Neural progenitor cell (in vitro differentiated cells): ENCODE data around the gene PDGFD. TPM values are rescaled to one million over a fixed set of nuclear protein-coding genes. Genes with fewer than 3 reads are reported as not detected.

Experiments
- DNase-seq: peaks from one replicate; pipeline ENCODE4 v3.0.0-alpha.2; 2016; ENCODE audit warnings: low spot score
- H2AFZ ChIP-seq: fragments of 200-600 bp; sonication (generic); replicated peaks from 2 replicates; pipeline ENCODE4 v1.6.1; 2016; ENCODE audit warnings: antibody characterized with exemption
- H3F3A ChIP-seq: fragments of 200-600 bp; sonication (generic); 2 replicates; pipeline ENCODE4 v1.6.1; 2016; ENCODE audit warnings: antibody characterized with exemption, low read depth
- H3K27ac ChIP-seq: fragments of 200-600 bp; sonication (generic); 2 replicates; pipeline ENCODE4 v1.5.1; 2016; ENCODE audit warnings: mild to moderate bottlenecking
- H3K27me3 ChIP-seq: fragments of 200-600 bp; sonication (generic); 2 replicates; pipeline ENCODE4 v1.6.1; 2016; ENCODE audit warnings: mild to moderate bottlenecking, moderate library complexity
- H3K36me3 ChIP-seq: fragments of 200-600 bp; sonication (generic); 2 replicates; pipeline ENCODE4 v1.5.1; 2016
- H3K4me1 ChIP-seq: fragments of 200-600 bp; sonication (generic); 2 replicates; pipeline ENCODE4 v1.6.1; 2016; ENCODE audit warnings: mixed run types
- H3K4me2 ChIP-seq: fragments of 200-600 bp; sonication (generic); 2 replicates; pipeline ENCODE4 v1.6.1; 2016
- H3K4me3 ChIP-seq: fragments of 200-600 bp; sonication (generic); 2 replicates; pipeline ENCODE4 v1.5.1; 2016
- H3K79me2 ChIP-seq: fragments of 200-600 bp; sonication (generic); 2 replicates; pipeline ENCODE4 v1.6.1; 2016; ENCODE audit warnings: low read depth
- H3K9ac ChIP-seq: fragments of 200-600 bp; sonication (generic); 2 replicates; pipeline ENCODE4 v1.6.1; 2016
- H3K9me3 ChIP-seq: fragments of 200-600 bp; sonication (generic); 2 replicates; pipeline ENCODE4 v1.5.1; 2016; ENCODE audit warnings: low read depth
- H4K20me1 ChIP-seq: fragments of 200-600 bp; sonication (generic); 2 replicates; pipeline ENCODE4 v1.6.1; 2016; ENCODE audit warnings: low read depth
- H3K27ac Mint-ChIP-seq: 3 replicates; pipeline ENCODE4 v1.8.0; 2021; ENCODE audit warnings: mixed read lengths
- H3K27me3 Mint-ChIP-seq: 2 replicates; pipeline ENCODE4 v1.8.0; 2022; ENCODE audit warnings: low read depth, mild to moderate bottlenecking, inconsistent platforms, moderate library complexity, mixed read lengths; ENCODE audit not compliant: insufficient read depth
- H3K36me3 Mint-ChIP-seq: 3 replicates; pipeline ENCODE4 v1.8.0; 2021; ENCODE audit warnings: mixed read lengths
- H3K4me1 Mint-ChIP-seq: 3 replicates; pipeline ENCODE4 v1.8.0; 2021; ENCODE audit warnings: mixed read lengths
- H3K4me3 Mint-ChIP-seq: 3 replicates; pipeline ENCODE4 v1.8.0; 2021; ENCODE audit warnings: mild to moderate bottlenecking, moderate library complexity, mixed read lengths
- H3K9me3 Mint-ChIP-seq: 3 replicates; pipeline ENCODE4 v1.8.0; 2020; ENCODE audit warnings: mixed read lengths
- CTCF ChIP-seq: fragments of 200-600 bp; sonication (generic); IDR thresholded peaks from 2 replicates; pipeline ENCODE4 v1.5.1; 2017; ENCODE audit warnings: antibody characterized with exemption, mild to moderate bottlenecking
- EZH2 ChIP-seq: fragments of 200-600 bp; sonication (generic); IDR thresholded peaks from 2 replicates; pipeline ENCODE4 v1.6.1; 2017; ENCODE audit warnings: antibody characterized with exemption, mild to moderate bottlenecking, moderate library complexity
- EZH2phosphoT487 ChIP-seq: fragments of 200-600 bp; sonication (generic); IDR thresholded peaks from 2 replicates; pipeline ENCODE4 v1.6.1; 2017; ENCODE audit warnings: antibody characterized with exemption
- total RNA-seq: library from RNA; depleted of rRNA; stranded (reverse); fragments of >200 nt; gene quantifications from 2 replicates; pipeline ENCODE4 v1.2.3, GENCODE V29; 2015; ENCODE audit warnings: low replicate concordance

PDGFD gene
- total RNA-seq, 1 donor from 2014 or later = 3.7 TPM

DNA sequence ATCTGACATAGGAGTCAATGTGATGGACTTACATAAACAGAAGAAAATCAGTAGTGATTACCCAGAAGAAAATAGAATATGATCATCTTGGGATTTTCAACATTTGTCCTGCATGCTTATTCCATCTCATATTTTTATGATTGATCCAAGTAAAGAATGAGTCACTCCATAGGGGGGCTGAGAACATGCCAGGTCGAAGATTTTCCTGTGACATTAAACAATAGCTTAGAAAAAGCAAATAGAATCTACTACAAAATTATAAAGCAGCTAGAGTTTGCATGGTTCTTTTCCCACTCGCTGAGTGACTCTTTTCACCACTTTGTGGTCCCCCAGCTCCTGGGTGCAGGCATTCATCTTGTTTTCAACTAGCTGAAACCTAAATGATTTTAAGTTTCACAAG lies 71.2 kb downstream of the PDGFD start:
- H3K4me1 ChIP-seq = no peaks in the 10 kb centered on the region
- H3K9me3 Mint-ChIP-seq = no peaks in the 10 kb centered on the region
- H3K27me3 Mint-ChIP-seq = peaks cover 2% of the 10 kb centered on the region

DNA sequence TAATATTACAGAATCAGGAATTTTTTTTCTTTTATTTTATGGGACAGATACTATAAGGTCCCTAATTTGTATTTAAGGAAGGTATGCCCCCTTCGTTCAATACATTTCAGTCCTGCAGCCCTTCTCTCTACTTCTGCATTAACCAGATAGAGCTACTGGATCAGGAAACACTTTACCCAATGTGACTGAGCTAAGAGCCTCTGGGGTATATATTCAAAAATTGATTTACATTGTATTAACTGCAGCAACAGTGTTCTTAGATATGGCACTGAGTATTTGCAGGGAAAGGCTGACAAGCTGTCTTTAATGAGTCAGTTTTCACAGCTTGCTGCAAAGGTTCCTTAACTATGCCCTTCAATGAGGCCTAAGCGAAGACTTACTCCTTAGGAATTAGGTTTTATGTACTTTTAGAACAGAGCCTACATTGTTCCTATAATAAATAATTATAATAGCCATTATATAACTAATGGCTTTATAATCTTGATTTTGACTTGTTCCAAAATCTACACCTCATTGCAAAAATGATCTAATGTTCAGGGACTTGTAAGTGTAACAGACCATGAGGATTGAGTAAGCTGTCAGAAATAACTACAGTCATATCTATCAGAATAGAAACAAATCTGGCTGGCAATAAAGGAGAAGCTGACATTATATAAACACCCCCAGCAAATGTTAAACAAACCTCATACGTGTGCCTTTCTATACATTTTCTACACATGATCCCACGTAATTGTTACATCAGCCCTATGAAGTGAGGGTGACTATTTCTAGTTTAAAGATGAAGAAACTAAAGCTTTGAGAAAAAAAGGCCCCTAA lies 72.5 kb downstream of the PDGFD start:
- Histone ChIP-seq H3K36me3 (no peaks in the 10 kb centered on the region), H3K9ac (no peak overlapping the region), H3K27me3 (no peaks in the 10 kb centered on the region), H3F3A (no peaks in the 10 kb centered on the region), H3K4me2 (no peak overlapping the region), H3K4me1 (no peaks in the 10 kb centered on the region), H3K4me3 (no peak overlapping the region), H3K9me3 (no peaks in the 10 kb centered on the region), H4K20me1 (no peaks in the 10 kb centered on the region), H2AFZ (no peak overlapping the region), H3K79me2 (no peaks in the 10 kb centered on the region), H3K27ac (no peak overlapping the region)
- Mint-ChIP-seq H3K4me3 (no peak overlapping the region), H3K9me3 (no peaks in the 10 kb centered on the region), H3K4me1 (peaks cover 7% of the 10 kb centered on the region), H3K27me3 (peaks cover 6% of the 10 kb centered on the region), H3K27ac (no peak overlapping the region), H3K36me3 (no peaks in the 10 kb centered on the region)
- no peak for DNase-seq
- no peak for TF ChIP-seq EZH2
- no peak for TF ChIP-seq CTCF
- no peak for TF ChIP-seq EZH2phosphoT487

More for the DNA sequence above, 71.2 kb downstream of the PDGFD start:
- Mint-ChIP-seq H3K4me1 (peaks cover 10% of the 10 kb centered on the region), H3K27ac (no peak overlapping the region), H3K36me3 (no peaks in the 10 kb centered on the region), H3K4me3 (no peak overlapping the region)
- no peaks in the 10 kb centered on the region for H3K79me2 ChIP-seq
- no peak for DNase-seq
- H4K20me1 ChIP-seq = no peaks in the 10 kb centered on the region
- H3K36me3 ChIP-seq = no peaks in the 10 kb centered on the region
- no peak overlapping the region for H2AFZ ChIP-seq
- H3F3A ChIP-seq = no peaks in the 10 kb centered on the region
- TF ChIP-seq EZH2 (no peak), EZH2phosphoT487 (no peak), CTCF (no peak)
- H3K4me2 ChIP-seq = no peak overlapping the region
- no peak overlapping the region for H3K9ac ChIP-seq
- H3K9me3 ChIP-seq = no peaks in the 10 kb centered on the region
- H3K4me3 ChIP-seq = no peak overlapping the region
- no peaks in the 10 kb centered on the region for H3K27me3 ChIP-seq
- H3K27ac ChIP-seq = no peak overlapping the region

- H3F3A ChIP-seq = no peaks in the 10 kb centered on the region
- H3K9me3 ChIP-seq = no peaks in the 10 kb centered on the region
- H3K27ac Mint-ChIP-seq = no peak overlapping the region
- TF ChIP-seq EZH2 (no peak), CTCF (no peak), EZH2phosphoT487 (no peak)
- no peaks in the 10 kb centered on the region for H3K79me2 ChIP-seq
- H3K27ac ChIP-seq = no peak overlapping the region
- no peak overlapping the region for H2AFZ ChIP-seq
- DNase-seq = peak; percentile 2
- peaks cover 8% of the 10 kb centered on the region for H3K27me3 Mint-ChIP-seq
- no peaks in the 10 kb centered on the region for H3K36me3 ChIP-seq
- H3K4me1 Mint-ChIP-seq = peaks cover 7% of the 10 kb centered on the region
- no peak overlapping the region for H3K4me3 Mint-ChIP-seq
- no peak overlapping the region for H3K4me3 ChIP-seq
- no peak overlapping the region for H3K9ac ChIP-seq
- H3K36me3 Mint-ChIP-seq = no peaks in the 10 kb centered on the region
- no peaks in the 10 kb centered on the region for H3K4me1 ChIP-seq
- H3K9me3 Mint-ChIP-seq = no peaks in the 10 kb centered on the region
- H4K20me1 ChIP-seq = no peaks in the 10 kb centered on the region
- no peak overlapping the region for H3K4me2 ChIP-seq
- no peaks in the 10 kb centered on the region for H3K27me3 ChIP-seq
These were observed 73.2 kb downstream of the PDGFD start for GRCh38 chr11:104090767-104091166.
